Ishikawa (cell line): Measurements from ENCODE around the gene ZNF778.

Experiments
- FOXM1 ChIP-seq: IDR thresholded peaks from 2 replicates; pipeline ENCODE4 v1.6.1; 2012; ENCODE audit warnings: low read depth, borderline replicate concordance
- NFIC ChIP-seq: IDR thresholded peaks from 2 replicates; pipeline ENCODE4 v1.6.1; 2012
- USF1 ChIP-seq: IDR thresholded peaks from 2 replicates; pipeline ENCODE4 v1.6.1; 2012
- ZBTB7A ChIP-seq: IDR thresholded peaks from 2 replicates; pipeline ENCODE4 v1.6.1; 2012; ENCODE audit warnings: low read depth

- TF ChIP-seq NFIC (no peak), ZBTB7A (no peak), USF1 (no peak), FOXM1 (no peak)
Observed at GRCh38 chr16:89174055-89174827, 43.3 kb upstream of the ZNF778 start.
